SHP77 treated with DMSO at 0.1 percent for 48 hours (cell line): ENCODE measurements around the gene IDS.

Experiments used
- DNase-seq: peaks from one replicate; lab custom pipeline; 2025; lab: John Stamatoyannopoulos, UW

Gene IDS

DNA sequence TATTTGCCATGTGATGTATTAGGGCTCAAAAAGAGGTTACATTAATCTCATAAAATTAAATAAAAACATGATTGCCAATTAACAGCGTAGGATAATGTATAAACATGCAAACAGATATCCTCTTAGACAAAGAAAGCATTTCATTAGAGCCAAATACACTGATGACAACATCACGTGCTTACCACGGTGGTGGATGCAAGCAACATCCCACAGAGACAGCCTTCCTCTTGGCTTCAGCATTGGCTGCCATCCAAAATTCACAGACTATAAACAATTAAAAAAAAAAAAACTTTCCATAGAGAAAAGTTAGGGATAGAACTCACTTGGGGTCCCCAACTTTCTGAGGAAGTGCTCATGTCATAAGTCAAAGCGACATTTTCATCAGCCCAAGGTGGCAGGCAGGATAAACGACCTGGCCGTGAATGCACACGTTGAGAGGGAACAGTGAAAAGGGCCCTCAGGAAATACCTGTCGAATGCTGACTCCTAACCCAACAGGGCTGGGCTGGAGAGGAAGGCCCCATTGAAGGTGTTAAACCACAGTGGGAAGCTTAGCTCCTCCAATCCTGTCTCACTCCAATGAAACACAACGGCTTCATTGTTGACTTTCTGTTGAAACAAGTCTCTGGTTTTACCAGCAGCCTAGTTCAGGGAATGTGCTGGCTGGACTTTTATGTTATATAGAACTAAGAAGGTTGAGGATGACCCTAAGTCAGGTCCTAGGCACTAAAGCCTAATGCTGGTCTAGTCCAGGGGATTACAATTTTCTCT is 48.4 kb downstream of the IDS start:
- no peak for DNase-seq

DNA sequence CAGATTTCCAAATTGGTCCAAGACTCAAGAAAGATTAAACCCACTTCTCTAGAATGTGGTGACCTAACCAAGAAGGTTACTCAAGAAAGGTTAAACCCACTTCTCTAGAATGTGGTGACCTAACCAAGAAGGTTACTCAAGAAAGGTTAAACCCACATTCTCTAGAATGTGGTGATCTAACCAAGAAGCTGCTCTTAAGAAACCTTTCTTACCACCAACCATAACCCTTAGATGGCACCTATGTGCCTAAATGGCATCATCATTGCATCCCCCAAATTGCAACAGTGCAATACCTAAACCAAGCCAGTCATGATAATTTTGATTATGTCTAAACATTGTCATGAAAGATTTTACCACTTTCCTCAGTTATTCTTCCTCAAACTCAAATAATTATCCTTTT is 49.2 kb downstream of the IDS start:
- DNase-seq, result no peak

DNA sequence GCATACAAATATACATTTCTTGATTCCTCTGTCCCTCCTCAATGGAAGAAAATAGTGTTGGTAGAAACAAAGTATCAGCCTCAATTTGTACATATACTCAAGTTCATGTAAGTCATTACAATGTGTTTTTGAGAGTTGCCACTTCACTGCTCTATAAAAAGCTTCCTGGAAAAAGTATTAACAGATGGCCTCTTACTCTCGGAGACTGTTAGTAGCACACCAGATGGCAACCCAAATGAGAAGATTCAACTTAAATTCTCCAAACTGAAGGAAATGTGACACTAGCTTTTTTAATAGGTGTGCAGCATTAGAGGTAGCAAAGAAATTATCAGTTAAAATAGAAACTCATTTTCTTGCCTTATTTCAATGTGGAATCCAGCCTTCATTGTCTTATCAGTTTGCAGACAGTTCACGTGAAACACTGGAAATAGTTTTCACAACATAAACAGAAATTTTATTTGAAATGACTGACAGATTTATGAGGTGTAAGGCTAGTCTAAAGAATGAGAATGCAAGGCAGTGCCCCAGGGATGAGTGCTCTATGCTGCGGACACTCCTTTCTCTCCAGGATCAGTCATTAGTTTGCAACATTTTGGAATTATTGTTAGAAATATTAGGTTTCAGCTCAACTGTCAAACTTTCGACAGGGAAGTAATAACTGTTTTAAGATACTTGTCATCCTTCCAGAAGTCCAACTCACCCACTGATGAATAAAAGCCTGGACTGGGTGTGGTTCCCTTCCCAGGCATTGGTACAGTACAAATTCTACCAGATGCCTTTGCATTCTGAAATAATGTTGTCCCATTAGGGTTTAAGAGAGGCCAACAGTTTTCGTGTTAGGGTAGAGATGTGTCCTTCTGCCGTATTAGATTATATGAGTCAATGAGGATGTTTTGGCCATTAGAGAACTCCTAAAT is 50.9 kb downstream of the IDS start:
- DNase-seq, result no peak

DNA sequence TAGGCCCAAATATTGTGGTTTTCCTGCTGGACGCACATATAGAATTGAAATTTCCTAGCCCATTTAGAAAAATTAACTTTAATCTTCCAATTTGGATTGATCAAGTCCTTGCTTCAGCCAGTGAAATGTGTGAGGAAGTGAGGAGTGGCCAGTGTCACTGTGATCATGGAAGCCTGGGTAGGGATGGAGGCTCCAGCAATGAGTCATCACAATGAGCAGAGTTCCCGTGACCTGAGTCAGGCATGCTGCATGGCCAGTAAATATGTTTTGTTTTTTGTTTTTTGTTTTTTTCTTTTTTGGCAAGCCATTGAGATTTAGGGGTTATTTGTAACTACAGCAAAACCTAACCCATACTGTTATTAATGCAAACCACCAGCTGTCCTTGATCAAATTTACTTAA is 52.1 kb downstream of the IDS start:
- no peak for DNase-seq

DNA sequence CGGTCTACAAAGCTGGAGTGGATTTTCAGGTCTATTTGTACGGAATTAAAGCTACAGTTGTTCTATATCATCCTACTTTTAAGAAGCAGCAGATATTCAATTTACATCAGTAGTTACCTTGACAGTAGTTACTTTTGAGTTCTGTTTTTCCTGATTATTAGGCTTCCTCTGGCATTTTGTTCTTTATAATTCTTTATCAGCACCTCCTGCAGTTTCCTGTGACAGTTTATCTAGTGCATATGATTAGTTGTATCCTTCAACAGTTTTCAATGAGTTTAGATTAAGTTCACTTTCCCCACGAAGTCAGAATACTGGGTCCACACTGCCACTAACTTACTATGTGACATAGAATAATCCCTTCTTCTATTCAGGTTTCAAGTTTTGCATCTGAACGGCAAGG is 71.7 kb downstream of the IDS start:
- DNase-seq, result no peak

DNA sequence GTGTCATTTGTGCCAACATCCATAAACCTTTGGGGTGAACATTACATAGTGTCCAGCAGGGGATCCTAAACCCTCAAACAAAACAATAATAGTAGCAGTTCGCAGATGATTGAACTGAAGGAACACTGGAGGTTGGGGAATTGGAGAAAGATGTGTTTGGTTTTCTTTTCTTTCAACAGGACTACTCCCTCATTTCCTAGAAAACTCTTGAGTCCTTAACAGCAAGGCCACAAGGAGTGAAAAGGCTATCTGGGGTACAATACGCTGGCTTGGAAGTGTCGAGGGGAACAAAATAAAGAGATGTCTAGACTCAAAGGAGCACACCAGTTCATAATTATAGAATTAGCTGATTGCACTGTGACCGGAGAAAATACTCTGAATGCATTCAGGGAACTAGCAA is 72.1 kb downstream of the IDS start:
- no peak for DNase-seq
